Measurements from ENCODE around the gene SSBP2.
"Not testable (repeated sequence)": the region's sequence is repeated elsewhere in the genome, so short reads cannot be mapped to it uniquely, and the experiment has no call there.

The SSBP2 gene

GRCh38 chr5:81679885-81680284 lies 71.0 kb downstream of the SSBP2 start:
- DNase-seq (ENCODE audit: low read depth in 4 of 4, low spot score in 1 of 4) = no peak

- DNase-seq (ENCODE audit: low read depth in 4 of 4, low spot score in 1 of 4) = no peak
These were observed 75.5 kb downstream of the SSBP2 start for GRCh38 chr5:81675420-81675819.

GRCh38 chr5:81665795-81666194 lies 85.1 kb downstream of the SSBP2 start:
- no peak for DNase-seq (ENCODE audit: low read depth in 4 of 4, low spot score in 1 of 4)

GRCh38 chr5:81660624-81661023 lies 90.3 kb downstream of the SSBP2 start:
- not testable (repeated sequence) for DNase-seq (ENCODE audit: low read depth in 4 of 4, low spot score in 1 of 4)

DNA sequence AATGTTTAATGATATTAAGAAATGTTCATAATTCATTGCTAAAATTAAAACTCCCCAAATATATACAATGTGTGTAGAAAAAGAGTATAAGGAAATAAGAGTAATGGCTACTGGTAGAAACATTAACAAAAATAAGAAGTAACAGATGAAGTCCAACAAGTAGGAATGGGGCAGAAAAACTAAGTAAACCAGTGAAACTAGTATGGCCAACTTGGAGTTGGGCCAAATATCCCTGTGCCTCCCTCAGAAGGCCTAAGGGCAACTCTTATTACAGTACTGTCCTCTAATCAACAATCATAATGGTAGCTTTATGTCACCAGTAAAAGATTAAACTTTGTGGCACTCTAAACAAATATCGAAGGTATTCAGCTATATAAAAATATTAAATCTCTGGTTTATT lies 93.5 kb downstream of the SSBP2 start:
- DNase-seq (ENCODE audit: low read depth in 4 of 4, low spot score in 1 of 4) = no peak

DNA sequence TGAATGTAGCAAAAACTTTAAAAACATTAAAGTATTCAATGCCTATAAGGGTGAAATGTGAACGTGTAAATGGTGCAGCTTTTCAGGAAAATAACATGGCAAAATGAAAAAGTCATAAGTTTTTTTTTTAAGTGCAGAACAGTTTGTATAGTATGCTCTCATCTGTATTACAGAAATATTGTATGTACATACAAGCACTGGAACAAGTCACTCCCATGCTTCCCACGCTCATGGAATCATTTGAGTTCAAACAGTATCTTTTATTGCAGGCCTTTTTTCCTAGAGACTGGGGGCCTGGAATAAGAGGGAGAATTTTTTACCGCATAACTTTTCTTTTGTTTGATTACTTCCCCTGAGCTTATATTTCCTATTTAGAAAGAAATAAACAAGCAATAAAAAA lies 94.1 kb downstream of the SSBP2 start:
- DNase-seq (ENCODE audit: low read depth in 4 of 4, low spot score in 1 of 4) = no peak

GRCh38 chr5:81650987-81651386 lies 99.9 kb downstream of the SSBP2 start:
- DNase-seq (ENCODE audit: low read depth in 4 of 4, low spot score in 1 of 4) = no peak

GRCh38 chr5:81646469-81646995 lies 104.4 kb downstream of the SSBP2 start:
- DNase-seq (ENCODE audit: low read depth in 4 of 4, low spot score in 1 of 4) = no peak

- no peak for DNase-seq (ENCODE audit: low read depth in 4 of 4, low spot score in 1 of 4)
These were observed 108.7 kb downstream of the SSBP2 start for GRCh38 chr5:81642210-81642609.

DNA sequence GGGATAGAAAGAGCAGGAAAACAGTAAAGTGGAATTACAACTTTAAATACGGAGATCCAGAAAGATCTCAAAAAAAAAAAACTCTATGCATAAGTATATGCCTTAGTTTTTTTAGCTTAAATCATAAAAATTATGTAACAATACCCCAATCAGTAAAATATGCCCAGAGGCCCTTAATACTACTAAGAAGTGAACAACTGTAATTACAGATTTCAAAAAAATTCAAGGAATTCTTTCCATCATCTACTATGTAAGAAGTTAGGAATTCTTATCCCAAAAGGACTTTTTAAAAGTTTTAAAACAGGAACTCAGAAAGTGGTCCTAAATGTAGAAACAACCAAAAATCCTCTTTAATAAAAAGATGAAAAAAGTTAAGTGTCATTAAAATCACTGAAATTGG lies 111.3 kb downstream of the SSBP2 start:
- DNase-seq (ENCODE audit: low read depth in 4 of 4, low spot score in 1 of 4) = no peak

GRCh38 chr5:81638471-81638870 lies 112.4 kb downstream of the SSBP2 start:
- DNase-seq (ENCODE audit: low read depth in 4 of 4, low spot score in 1 of 4) = no peak

DNA sequence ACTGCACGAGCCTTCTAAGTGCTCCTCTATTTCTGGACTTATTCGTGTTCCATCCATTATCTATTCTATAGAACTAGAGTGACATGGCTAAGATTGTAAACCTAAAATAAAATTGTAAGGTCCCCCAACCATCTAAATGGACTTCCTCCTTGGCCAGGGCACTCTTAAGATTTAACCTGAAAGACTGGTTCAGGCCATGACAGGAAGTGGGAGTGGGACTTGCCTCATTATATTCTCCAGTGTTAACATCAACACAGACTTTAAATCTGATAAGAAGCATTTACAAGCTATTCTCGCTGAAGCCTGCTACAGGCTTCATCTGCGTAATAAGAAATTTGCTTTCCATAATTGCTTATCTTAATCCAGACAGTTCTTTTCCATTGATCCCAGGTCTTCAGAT lies 117.0 kb downstream of the SSBP2 start:
- DNase-seq (ENCODE audit: low read depth in 4 of 4, low spot score in 1 of 4) = no peak

DNA sequence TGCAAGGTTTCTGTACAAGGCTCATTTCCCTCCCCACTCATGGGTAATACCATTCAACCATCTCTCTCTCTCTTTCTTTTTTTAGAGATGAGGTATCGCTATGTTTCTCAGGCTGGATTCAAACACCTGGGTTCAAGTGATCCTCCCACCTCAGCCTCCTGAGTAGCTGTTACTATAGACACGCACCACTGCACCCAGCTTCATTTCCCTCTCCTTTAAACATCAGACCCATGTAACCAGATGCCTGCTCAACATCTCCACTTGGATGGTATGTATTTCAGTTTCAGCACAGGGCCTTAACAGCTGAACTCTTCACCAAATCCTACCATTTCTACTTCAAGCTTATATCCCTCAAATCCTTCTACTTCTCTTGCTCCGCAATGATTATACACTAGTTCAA lies 117.4 kb downstream of the SSBP2 start:
- no peak for DNase-seq (ENCODE audit: low read depth in 4 of 4, low spot score in 1 of 4)

GRCh38 chr5:81632679-81633078 lies 118.2 kb downstream of the SSBP2 start:
- no peak for DNase-seq (ENCODE audit: low read depth in 4 of 4, low spot score in 1 of 4)

DNA sequence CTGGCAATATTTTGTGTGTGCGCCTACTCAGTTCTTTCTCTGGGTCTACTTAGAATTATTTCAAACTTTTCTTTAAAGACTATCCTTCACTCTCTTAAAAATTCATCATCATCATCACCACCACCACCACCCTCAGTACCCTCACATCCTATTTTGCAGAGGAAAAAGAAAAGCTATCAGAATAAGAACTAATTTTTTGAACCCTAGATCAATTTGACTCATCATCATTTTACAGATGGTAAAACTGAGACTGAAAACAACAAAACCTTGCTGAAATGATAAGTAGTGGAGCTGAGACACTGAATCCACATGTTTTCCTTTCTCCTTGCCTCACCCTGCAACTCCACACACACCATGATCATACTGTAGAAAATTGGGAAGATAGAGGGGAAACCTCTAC lies 119.3 kb downstream of the SSBP2 start:
- no peak for DNase-seq (ENCODE audit: low read depth in 4 of 4, low spot score in 1 of 4)

GRCh38 chr5:81631124-81631523 lies 119.8 kb downstream of the SSBP2 start:
- no peak for DNase-seq (ENCODE audit: low read depth in 4 of 4, low spot score in 1 of 4)

GRCh38 chr5:81630684-81631083 lies 120.2 kb downstream of the SSBP2 start:
- DNase-seq (ENCODE audit: low read depth in 4 of 4, low spot score in 1 of 4) = no peak

- no peak for DNase-seq (ENCODE audit: low read depth in 4 of 4, low spot score in 1 of 4)
These were observed 120.9 kb downstream of the SSBP2 start for GRCh38 chr5:81629986-81630385.

GRCh38 chr5:81628061-81628460 lies 122.8 kb downstream of the SSBP2 start:
- DNase-seq (ENCODE audit: low read depth in 4 of 4, low spot score in 1 of 4) = not testable (repeated sequence)

DNA sequence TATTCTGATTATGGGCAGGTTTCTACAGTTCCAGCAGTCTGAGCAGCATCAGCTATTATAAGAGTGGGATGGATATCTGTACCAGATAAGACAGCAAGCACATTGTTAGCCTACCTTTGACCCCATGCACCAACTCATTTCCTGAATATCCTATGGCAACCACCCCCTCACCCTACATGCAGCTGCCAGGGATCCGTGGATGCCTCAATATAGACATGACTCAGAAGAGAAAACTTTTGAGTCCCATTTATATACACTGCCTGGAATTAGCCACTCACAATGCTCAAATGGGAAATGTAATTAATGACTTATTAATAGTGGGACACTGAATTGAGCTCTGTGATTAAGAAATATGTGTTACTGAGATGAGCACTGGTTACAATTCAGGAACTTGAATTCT lies 124.4 kb downstream of the SSBP2 start:
- DNase-seq (ENCODE audit: low read depth in 4 of 4, low spot score in 1 of 4) = no peak

- no peak for DNase-seq (ENCODE audit: low read depth in 4 of 4, low spot score in 1 of 4)
These were observed 141.0 kb downstream of the SSBP2 start for GRCh38 chr5:81609810-81610375.

DNA sequence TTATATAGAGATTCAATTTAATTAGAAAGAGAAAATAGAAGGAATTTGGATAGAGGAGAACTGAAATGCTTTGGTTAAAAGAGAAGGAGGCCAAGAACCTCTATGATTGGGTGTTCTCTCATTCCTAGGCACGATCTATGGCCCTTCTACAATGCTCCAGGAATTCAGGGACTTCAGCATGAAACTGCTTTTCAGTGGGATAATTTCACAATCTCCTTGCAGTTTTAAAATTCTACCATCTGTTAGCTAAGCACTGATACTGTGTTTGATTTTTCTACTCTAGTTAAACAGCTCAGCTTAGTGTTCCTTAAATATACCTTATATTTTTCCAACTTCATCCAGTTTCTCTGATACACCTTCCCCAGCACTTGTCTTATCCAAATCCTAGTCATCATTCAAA lies 141.9 kb downstream of the SSBP2 start:
- no peak for DNase-seq (ENCODE audit: low read depth in 4 of 4, low spot score in 1 of 4)

- DNase-seq (ENCODE audit: low read depth in 4 of 4, low spot score in 1 of 4) = no peak
These were observed 143.2 kb downstream of the SSBP2 start for GRCh38 chr5:81607693-81608092.

- DNase-seq (ENCODE audit: low read depth in 4 of 4, low spot score in 1 of 4) = no peak
These were observed 144.7 kb downstream of the SSBP2 start for GRCh38 chr5:81606150-81606549.
